Caco-2 (cell line): ENCODE measurements around the gene CHID1. TPM values are rescaled to one million over a fixed set of nuclear protein-coding genes. Genes with fewer than 3 reads are reported as not detected.

Experiments
- BruUV-seq: library from RNA; stranded (reverse); fragments of 400-500 nt; replicated peaks from 2 replicates; lab custom pipeline; 2021; lab: Mats Ljungman, UMichigan
- CTCF ChIA-PET: fragments of 300-600 bp; sonication (Branson Sonifier 250); formaldehyde crosslinking; loops from one replicate; lab custom pipeline; 2022; ENCODE audit warnings: antibody characterized with exemption; lab: Charles Lee
- POLR2A ChIA-PET: fragments of 300-600 bp; sonication (Branson Sonifier 250); formaldehyde crosslinking; loops from one replicate; lab custom pipeline; 2022; ENCODE audit warnings: antibody characterized with exemption; lab: Charles Lee
- DNase-seq, 2 experiments: peaks; one replicate each; pipeline versions ENCODE4 v3.0.0 to v3.0.0-alpha.2; 2020 to 2022
- H3K27me3 ChIP-seq: replicated peaks from 2 replicates; pipeline ENCODE4 v1.6.0; 2011; ENCODE audit warnings: low read length; ENCODE audit not compliant: control insufficient read depth, insufficient read depth
- H3K36me3 ChIP-seq: 2 replicates; pipeline ENCODE4 v1.5.1; 2011; ENCODE audit warnings: low read length; ENCODE audit not compliant: control insufficient read depth, insufficient read depth
- H3K4me1 ChIP-seq: fragments of 250-450 bp; sonication (Bioruptor Pico); 2 replicates; pipeline ENCODE4 v1.5.1; 2020; ENCODE audit warnings: mild to moderate bottlenecking
- H3K4me3 ChIP-seq: 2 replicates; pipeline ENCODE4 v1.5.1; 2011; ENCODE audit warnings: low read depth, mild to moderate bottlenecking, control low read depth, low read length
- H3K9me3 ChIP-seq: fragments of 250-450 bp; sonication (Bioruptor Pico); 2 replicates; pipeline ENCODE4 v1.5.1; 2020; ENCODE audit warnings: mild to moderate bottlenecking, moderate library complexity
- H3K27ac Mint-ChIP-seq: one replicate; pipeline ENCODE4 v1.8.0; 2022; ENCODE audit warnings: mixed read lengths; ENCODE audit not compliant: unreplicated experiment
- H3K27me3 Mint-ChIP-seq: one replicate; pipeline ENCODE4 v1.8.0; 2022; ENCODE audit warnings: mixed read lengths; ENCODE audit not compliant: insufficient read depth, unreplicated experiment
- H3K36me3 Mint-ChIP-seq: one replicate; pipeline ENCODE4 v1.8.0; 2022; ENCODE audit warnings: mild to moderate bottlenecking, mixed read lengths; ENCODE audit not compliant: insufficient read depth, unreplicated experiment
- H3K4me1 Mint-ChIP-seq: one replicate; pipeline ENCODE4 v1.8.0; 2022; ENCODE audit warnings: low read depth, mixed read lengths; ENCODE audit not compliant: unreplicated experiment
- H3K4me3 Mint-ChIP-seq: one replicate; pipeline ENCODE4 v1.8.0; 2022; ENCODE audit warnings: mild to moderate bottlenecking, moderate library complexity, mixed read lengths; ENCODE audit not compliant: unreplicated experiment
- H3K9me3 Mint-ChIP-seq: one replicate; pipeline ENCODE4 v1.8.0; 2022; ENCODE audit warnings: mixed read lengths; ENCODE audit not compliant: unreplicated experiment
- CTCF ChIP-seq, 2 experiments: fragments of 200-600 bp in 1 of 2; IDR thresholded peaks; 1 replicate in 1 of 2; 2 replicates in 1 of 2; pipeline versions ENCODE4 v1.5.1 to v1.8.0; 2011 to 2022; ENCODE audit warnings: antibody characterized with exemption in 1 of 2, control low read depth in 1 of 2, inconsistent platforms in 1 of 2, low read depth in 1 of 2, low read length in 1 of 2, mild to moderate bottlenecking in 1 of 2, moderate library complexity in 1 of 2; ENCODE audit not compliant: insufficient read depth in 1 of 2, severe bottlenecking in 1 of 2, unreplicated experiment in 1 of 2
- intact Hi-C: fragments of 100-400 bp; cut with micrococcal nuclease; formaldehyde crosslinking; loops from one replicate; pipeline ENCODE4 v1.10.0; 2022; ENCODE audit not compliant: unreplicated experiment
- total RNA-seq: library from RNA; stranded (reverse); gene quantifications from 2 replicates; pipeline ENCODE4 v1.2.3, GENCODE V29; 2022

Gene CHID1
- total RNA-seq, 1 experiment from 2014 or later, result 180 TPM

- no peaks in the 10 kb centered on the region for H3K9me3 ChIP-seq
- TF ChIP-seq CTCF (IDR thresholded peaks at IDR 0.05; ENCODE audit: insufficient read depth in 1 of 2, low read depth in 1 of 2, low read length in 1 of 2, severe bottlenecking in 1 of 2, unreplicated experiment in 1 of 2), result peak; percentile 56 to 89
- H3K4me1 Mint-ChIP-seq, result peaks cover 6% of the 10 kb centered on the region
- H3K4me1 ChIP-seq, result peaks cover 15% of the 10 kb centered on the region; the same call in 1 of the 2 replicates
- peak within 1 kb of the TSS; percentile 89 for H3K4me3 Mint-ChIP-seq
- H3K4me3 ChIP-seq, result peak within 1 kb of the TSS; percentile 52
- intact Hi-C loops, result loop anchor here (2.0 kb wide), 1 partner anchor 27 kb away; no protein-coding TSS in a partner anchor
- peaks cover 25% of the 10 kb centered on the region for H3K36me3 Mint-ChIP-seq
- BruUV-seq, result no TSS peak
- ChIA-PET POLR2A (no interaction called here), CTCF (interaction anchor here (0.7 to 1.8 kb wide), 2 partner anchors 26 to 279 kb away, joined by 4 to 7 read pairs; no protein-coding TSS in a partner anchor)
- DNase-seq, result peak; percentile 83 to 95
- H3K9me3 Mint-ChIP-seq, result no peaks in the 10 kb centered on the region
- no peaks in the 10 kb centered on the region for H3K27me3 Mint-ChIP-seq
- H3K36me3 ChIP-seq, result no peaks in the 10 kb centered on the region
- H3K27ac Mint-ChIP-seq, result peak within 1 kb of the TSS; percentile 87
- H3K27me3 ChIP-seq, result no peaks in the 10 kb centered on the region
Observed at GRCh38 chr11:925496-926301, 15.1 kb upstream of the CHID1 start, which contains the start of gene AP2A2. Gene AP2A2, plus strand, starts transcription at chr11:925870. Its CDS starts 152 bp downstream, at chr11:926022.

GRCh38 chr11:925158-925495 lies 14.5 kb upstream of the CHID1 start:
- H3K27me3 ChIP-seq, result no peaks in the 10 kb centered on the region
- Mint-ChIP-seq H3K4me1 (peaks cover 6% of the 10 kb centered on the region), H3K27ac (no peak overlapping the region), H3K9me3 (no peaks in the 10 kb centered on the region), H3K4me3 (no peak overlapping the region), H3K36me3 (peaks cover 25% of the 10 kb centered on the region), H3K27me3 (no peaks in the 10 kb centered on the region)
- no peak for DNase-seq
- ChIA-PET POLR2A (no interaction called here), CTCF (interaction anchor here (0.7 to 1.8 kb wide), 2 partner anchors 27 to 279 kb away, joined by 4 to 7 read pairs; no protein-coding TSS in a partner anchor)
- no peaks in the 10 kb centered on the region for H3K36me3 ChIP-seq
- peak overlapping the region; percentile 47 for H3K4me3 ChIP-seq
- peaks cover 15% of the 10 kb centered on the region; the same call in 1 of the 2 replicates for H3K4me1 ChIP-seq
- no peaks in the 10 kb centered on the region for H3K9me3 ChIP-seq
- no peak for TF ChIP-seq CTCF (IDR thresholded peaks at IDR 0.05; ENCODE audit: insufficient read depth in 1 of 2, low read depth in 1 of 2, low read length in 1 of 2, severe bottlenecking in 1 of 2, unreplicated experiment in 1 of 2)
- intact Hi-C loops, result no loop called here
- BruUV-seq, result no TSS peak

GRCh38 chr11:924406-925157 lies 14.0 kb upstream of the CHID1 start:
- peaks cover 6% of the 10 kb centered on the region for H3K4me1 Mint-ChIP-seq
- no peaks in the 10 kb centered on the region for H3K27me3 ChIP-seq
- ChIA-PET POLR2A (no interaction called here), CTCF (interaction anchor here (0.7 to 1.8 kb wide), 2 partner anchors 27 to 280 kb away, joined by 4 to 7 read pairs; no protein-coding TSS in a partner anchor)
- peaks cover 25% of the 10 kb centered on the region for H3K36me3 Mint-ChIP-seq
- H3K4me3 ChIP-seq, result no peak overlapping the region
- no TSS peak for BruUV-seq
- no peaks in the 10 kb centered on the region for H3K9me3 Mint-ChIP-seq
- no peak for TF ChIP-seq CTCF (IDR thresholded peaks at IDR 0.05; ENCODE audit: insufficient read depth in 1 of 2, low read depth in 1 of 2, low read length in 1 of 2, severe bottlenecking in 1 of 2, unreplicated experiment in 1 of 2)
- DNase-seq, result no peak
- no peak overlapping the region for H3K27ac Mint-ChIP-seq
- H3K27me3 Mint-ChIP-seq, result no peaks in the 10 kb centered on the region
- H3K4me1 ChIP-seq, result peaks cover 15% of the 10 kb centered on the region; the same call in 1 of the 2 replicates
- H3K9me3 ChIP-seq, result no peaks in the 10 kb centered on the region
- H3K36me3 ChIP-seq, result no peaks in the 10 kb centered on the region
- no peak overlapping the region for H3K4me3 Mint-ChIP-seq
- intact Hi-C loops, result no loop called here
